ENCODE measurements around the gene KCNQ1.
"Not testable (repeated sequence)": the region's sequence is repeated elsewhere in the genome, so short reads cannot be mapped to it uniquely, and the experiment has no call there.

The KCNQ1 gene

DNA sequence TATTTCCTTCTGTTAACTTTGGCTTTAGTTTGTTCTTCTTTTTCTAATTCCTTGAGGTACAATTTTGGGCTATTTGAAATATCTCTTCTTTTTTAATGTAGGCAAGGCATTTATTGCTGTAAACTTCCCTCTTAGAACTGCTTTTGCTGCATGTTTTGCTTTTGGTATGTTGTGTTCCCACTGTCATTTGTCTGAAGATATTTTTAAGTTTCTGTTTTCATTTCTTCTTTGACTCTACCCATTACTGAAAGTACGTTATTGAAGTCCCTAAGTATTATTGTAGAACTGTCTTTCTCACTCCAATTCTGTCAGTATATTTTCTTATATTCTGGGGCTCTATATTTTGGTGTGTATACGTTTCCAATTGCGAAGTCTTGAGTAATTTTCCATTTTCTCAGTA lies 177.1 kb downstream of the KCNQ1 start:
- in situ Hi-C loops (cut with MboI; ENCODE audit: low sequenced_read_pairs): no loop called here

DNA sequence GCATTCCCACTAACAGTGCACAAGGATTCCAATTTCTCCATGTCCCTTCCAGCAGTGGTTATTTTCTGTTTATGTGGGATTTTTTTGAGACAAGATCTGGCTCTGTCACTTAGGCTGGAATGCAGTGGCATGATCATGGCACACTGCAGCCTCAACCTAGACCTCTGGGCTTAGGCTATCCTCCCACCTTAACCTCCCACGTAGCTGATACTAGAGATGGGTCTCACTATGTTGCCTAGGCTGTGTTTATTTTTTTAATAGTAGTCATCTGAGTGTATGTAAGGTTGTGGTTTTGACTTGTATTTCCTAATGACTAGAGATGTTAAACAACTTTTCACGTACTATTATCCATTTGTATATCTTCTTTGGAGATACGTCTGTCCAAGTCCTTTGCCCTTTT lies 180.4 kb downstream of the KCNQ1 start:
- in situ Hi-C loops (cut with MboI; ENCODE audit: low sequenced_read_pairs): no loop called here

DNA sequence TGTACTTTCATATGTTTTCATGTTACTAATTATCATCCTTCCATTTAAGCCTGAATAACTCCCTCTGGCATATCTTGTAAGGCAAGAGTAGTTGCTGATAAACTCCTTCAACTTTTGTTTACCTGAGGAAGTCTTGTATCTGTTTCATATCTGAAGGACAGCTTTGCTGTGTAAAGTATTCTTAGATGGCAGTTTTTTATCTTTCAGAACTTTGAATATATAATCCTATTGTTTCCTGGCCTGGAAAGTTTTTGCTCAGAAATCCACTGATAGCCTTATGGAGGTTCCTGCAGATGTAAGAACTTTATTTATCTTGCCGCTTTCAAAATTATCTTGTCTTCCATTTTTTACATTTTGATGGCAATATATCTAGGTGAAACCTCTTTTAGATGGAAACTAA lies 185.9 kb downstream of the KCNQ1 start:
- in situ Hi-C loops (cut with MboI; ENCODE audit: low sequenced_read_pairs): no loop called here

DNA sequence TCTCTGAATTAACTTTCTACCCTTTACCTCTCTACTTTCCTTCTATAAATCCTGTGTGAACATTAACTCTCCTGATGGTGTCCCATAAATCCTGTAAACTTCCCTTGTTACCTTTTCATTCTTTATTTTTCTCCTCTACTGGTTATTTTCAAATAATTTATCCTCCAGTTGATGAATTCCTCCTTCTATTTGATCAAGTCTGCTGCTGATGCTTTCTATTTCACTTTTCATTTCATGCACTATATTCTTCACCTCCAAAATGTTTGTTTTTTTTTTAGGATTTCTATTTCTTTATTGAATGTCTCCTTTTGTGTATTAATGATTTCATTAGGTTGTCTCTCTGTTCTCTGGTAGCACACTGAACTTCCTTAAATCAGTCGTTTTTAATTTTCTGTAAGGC lies 186.4 kb downstream of the KCNQ1 start:
- in situ Hi-C loops (cut with MboI; ENCODE audit: low sequenced_read_pairs): no loop called here

DNA sequence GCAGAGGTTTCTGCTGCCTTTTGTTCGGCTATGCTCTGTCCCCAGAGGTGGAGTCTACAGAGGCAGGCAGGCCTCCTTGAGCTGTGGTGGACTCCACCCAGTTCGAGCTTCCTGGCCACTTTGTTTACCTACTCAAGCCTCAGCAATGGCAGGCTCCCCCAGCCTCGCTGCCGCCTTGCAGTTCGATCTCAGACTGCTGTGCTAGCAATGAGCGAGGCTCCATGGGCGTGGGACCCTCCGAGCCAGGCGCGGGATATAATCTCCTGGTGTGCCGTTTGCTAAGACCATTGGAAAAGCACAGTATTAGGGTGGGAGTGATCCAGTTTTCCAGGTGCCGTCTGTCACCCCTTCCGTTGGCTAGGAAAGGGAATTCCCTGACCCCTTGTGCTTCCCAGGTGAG lies 195.0 kb downstream of the KCNQ1 start:
- in situ Hi-C loops (cut with MboI; ENCODE audit: low sequenced_read_pairs): not testable (repeated sequence)

DNA sequence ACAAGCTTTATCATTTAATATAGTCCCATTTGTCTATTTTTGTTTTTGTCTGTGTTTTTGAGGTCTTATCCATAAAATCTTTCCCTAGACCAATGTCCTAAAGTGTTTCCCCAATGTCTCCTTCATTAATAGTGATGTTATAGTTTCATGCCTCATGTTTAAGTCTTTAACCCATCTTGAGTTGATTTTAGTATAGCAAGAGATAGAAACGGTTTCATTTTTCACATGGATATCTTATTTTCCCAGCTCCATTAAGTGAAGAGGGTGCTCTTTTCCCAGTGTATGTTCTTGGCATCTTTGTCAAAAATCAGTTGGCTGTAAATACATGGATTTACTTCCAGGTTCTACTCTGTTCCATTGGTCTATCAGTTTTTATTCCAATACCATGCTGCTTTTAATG lies 196.8 kb downstream of the KCNQ1 start:
- in situ Hi-C loops (cut with MboI; ENCODE audit: low sequenced_read_pairs): no loop called here

DNA sequence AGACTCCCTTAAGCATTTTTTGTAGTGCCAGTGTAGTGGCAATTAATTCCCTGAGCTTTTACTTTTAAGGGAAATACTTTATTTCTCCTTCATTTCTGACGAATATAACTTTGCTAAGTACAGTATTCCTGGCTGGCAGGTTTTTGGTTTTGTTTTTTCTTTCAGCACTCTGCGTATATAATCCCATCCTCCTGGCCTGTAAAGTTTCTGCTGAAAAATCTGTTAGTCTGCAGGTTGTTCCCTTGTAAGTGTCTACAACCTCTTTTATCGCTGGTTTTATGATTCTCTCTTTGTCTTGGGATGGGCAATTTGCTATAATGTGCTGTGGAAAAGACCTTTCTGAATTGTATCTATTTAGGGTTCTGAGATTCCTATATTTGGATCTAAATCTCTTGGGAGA lies 198.9 kb downstream of the KCNQ1 start:
- in situ Hi-C loops (cut with MboI; ENCODE audit: low sequenced_read_pairs): no loop called here

DNA sequence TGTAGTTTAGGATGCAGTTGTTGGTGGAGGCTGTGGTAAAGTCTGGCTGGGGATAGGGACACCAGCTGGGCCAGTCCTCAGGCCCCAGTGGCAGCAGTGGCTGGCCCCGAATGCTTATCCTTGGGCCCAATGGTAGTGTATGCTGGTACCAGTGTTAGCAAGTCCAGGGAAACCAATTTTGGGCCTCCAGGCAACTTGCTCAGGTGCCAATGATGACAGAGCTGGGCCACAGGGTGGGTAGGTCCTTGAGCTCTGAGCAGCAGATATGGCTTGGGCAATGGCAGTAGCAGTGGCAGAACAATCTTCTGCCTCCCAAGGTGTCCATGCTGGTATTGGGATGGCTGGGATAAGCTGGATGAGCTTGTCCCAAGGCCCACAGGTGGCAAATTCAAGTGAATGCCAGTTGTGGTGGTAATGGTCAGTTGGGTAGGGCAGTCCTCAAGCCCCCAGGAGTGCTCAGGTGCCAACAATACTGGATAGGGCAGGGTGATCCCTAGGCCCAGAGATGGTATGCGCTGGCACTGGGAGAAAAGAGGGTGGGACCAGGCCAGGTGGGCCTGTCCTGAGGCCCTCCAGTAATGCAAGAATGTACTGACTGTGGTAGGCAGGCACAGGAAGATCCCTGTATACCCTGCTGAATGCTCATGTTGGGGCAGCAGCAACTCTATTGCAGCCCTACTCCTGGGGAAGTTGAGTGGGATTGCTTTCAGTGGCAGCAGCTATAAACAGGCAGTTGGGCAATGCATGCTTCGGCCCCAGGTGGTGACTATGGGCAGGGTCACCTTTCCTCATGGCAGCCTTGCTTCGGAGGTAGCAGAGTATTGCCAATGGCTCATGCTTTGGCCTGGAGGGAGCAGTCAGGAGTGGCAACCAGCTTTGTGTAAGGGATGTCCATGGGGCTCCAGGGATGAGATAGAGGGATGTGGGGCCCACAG lies 200.3 kb downstream of the KCNQ1 start:
- in situ Hi-C loops (cut with MboI; ENCODE audit: low sequenced_read_pairs): no loop called here

DNA sequence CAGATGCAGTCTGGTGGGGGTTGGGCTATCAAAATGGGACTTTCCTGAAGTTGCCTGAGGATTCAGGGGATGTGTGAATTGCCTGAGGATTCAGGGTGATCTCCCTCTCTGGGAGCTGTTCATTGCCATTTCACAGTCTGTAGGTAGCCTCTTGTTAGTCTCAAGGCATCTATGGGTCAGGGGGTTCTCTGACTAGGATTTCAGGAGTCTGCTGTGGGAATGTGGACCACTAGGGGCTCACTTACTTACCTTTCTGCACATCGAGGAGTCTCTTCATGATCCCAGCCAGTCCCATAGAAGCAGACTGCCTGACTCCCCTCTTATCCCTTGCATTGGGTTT lies 200.9 kb downstream of the KCNQ1 start:
- in situ Hi-C loops (cut with MboI; ENCODE audit: low sequenced_read_pairs): no loop called here

DNA sequence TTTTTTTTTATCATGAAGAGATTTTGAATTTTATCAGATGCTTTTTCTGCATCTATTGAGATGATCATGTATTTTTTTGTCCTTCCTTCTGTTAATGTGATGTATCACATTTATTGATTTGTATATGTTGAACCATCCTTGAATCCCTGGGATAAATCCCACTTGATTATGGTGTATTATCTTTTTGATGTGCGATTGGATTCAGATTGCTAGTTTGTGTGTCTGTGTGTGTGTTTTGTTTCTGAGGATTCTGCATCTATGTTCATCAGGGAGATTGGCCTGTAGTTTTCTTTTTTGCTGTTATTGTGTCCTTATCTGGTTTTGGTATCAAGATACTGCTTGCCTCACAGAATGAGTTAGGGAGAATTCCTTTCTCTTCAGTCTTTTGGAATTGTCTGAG lies 202.4 kb downstream of the KCNQ1 start:
- in situ Hi-C loops (cut with MboI; ENCODE audit: low sequenced_read_pairs): no loop called here

DNA sequence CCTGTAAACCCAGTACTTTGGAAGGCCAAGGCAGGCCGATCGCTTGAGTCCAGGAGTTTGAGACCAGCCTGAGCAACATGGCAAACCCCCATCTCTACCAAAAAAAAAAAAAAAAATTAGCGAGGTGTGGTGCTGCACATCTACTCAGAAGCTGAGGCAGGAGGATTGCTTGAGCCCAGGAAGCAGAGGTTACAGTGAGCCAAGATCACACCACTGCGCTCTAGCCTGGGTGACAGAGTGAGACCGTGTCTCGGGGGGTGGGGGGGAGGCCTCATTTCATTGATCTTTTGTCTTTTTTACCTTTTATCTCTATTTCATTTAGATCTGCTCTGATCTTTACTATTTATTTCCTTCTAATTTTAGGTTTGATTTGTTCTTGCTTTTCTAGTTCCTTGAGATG lies 203.1 kb downstream of the KCNQ1 start:
- in situ Hi-C loops (cut with MboI; ENCODE audit: low sequenced_read_pairs): no loop called here

DNA sequence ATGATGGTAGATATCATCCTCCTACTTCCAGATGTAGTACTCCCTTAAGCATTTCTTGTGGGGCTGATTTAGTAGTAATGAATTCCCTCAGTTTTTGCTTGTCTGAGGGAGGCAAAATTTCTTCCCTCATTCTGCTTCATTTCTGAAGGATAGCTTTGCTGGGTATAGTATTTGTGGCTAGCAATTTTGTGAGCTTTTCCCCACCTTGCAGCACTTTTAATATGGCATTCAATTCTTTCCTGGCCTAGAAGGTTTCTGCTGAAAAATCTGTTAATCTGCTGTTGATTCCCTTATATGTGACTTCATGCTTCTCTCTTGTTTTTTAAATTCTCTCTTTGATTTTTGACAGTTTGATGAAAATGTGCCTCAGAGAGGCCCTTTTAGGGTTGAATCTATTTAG lies 204.6 kb downstream of the KCNQ1 start:
- in situ Hi-C loops (cut with MboI; ENCODE audit: low sequenced_read_pairs): no loop called here

DNA sequence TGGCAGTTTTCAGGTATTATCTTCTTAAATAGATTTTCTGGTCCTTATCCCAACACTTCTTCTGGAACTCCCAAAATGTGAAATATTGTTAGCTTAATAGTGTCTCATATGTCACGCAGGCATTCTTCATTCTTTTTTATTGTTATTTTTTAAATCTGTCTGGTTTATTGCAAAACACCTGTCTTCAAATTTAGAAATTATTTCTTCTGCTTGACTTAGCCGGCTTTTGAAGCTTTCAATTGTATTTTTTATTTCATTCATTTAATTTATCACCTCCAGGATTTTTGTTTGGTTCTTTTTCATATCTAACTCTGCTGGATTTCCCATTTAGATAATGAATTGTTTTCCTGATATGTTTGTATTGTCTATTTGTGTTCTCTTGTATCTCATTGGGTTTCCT lies 205.0 kb downstream of the KCNQ1 start:
- in situ Hi-C loops (cut with MboI; ENCODE audit: low sequenced_read_pairs): no loop called here

DNA sequence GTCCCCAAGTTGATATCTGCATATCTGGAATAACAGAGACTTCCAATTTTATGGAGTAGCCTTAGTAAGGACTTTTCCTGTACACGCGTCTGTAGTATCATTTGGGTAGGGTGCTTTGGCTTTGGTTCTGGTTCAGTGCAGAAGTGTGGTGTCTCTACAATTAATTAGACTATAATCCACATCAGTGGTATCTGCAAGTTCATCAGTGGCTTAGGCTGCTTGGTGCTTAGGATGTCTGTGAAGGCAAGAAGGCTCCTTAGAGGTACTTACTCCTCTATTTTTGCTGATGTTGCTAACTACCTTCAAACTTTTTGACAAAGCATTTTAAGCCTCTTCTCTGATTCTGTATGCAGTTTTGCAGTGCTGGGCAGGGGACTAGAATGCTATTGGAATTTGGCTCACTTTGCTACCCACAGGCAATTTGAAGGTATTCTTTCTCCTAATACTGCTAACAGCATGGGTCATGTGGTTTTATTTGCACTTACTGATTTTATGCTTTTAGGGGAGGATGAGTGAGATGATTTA lies 205.6 kb downstream of the KCNQ1 start:
- in situ Hi-C loops (cut with MboI; ENCODE audit: low sequenced_read_pairs): no loop called here

DNA sequence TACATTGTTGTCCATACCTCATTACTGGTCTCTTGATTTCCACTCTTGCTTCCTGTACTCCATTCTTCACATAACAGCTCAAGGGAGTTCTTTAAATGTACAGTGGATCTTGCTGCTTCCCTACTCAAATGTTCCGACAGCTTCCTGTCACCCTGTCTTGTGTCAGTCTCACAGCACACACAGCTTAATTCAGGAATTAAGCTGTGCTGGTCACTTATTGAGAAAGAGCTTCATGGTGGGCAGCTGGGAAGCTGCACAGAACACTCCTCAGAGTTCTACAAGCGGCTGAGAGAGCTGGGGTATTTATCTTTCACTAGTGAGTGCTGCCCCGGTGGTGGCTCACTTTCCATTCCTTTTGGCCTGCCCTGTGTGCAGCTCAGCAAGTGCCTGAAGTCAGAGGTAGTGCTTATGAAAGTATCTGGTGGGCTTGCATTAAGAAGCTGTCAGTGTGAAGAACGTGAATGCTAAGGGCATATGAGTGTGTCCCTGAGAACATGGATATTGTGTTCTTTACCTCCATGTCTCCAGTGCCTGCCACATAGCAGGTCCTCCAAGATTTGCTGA lies 206.3 kb downstream of the KCNQ1 start:
- in situ Hi-C loops (cut with MboI; ENCODE audit: low sequenced_read_pairs): no loop called here

DNA sequence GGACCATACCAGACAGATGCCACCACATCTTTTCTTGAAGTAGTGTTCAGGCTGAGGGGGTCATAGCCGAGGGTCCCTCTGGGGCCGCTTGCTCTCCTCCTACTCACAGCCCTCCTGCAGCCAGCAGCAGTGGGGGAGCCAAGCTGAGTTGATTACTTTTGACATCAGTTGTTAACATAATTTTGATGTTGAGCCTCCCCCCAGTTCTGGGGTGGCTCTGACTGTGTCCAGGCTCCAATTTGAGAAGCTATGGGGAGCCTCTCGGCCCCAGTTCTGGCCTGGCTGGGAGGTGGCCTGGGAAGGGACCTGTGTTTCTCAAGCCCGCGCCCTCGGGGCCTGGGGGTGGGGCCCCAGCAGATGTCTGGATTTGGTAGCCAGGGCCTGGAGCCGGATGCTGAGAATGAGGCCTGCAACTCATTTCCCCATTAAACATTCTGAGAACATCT lies 207.0 kb downstream of the KCNQ1 start:
- in situ Hi-C loops (cut with MboI; ENCODE audit: low sequenced_read_pairs): no loop called here

DNA sequence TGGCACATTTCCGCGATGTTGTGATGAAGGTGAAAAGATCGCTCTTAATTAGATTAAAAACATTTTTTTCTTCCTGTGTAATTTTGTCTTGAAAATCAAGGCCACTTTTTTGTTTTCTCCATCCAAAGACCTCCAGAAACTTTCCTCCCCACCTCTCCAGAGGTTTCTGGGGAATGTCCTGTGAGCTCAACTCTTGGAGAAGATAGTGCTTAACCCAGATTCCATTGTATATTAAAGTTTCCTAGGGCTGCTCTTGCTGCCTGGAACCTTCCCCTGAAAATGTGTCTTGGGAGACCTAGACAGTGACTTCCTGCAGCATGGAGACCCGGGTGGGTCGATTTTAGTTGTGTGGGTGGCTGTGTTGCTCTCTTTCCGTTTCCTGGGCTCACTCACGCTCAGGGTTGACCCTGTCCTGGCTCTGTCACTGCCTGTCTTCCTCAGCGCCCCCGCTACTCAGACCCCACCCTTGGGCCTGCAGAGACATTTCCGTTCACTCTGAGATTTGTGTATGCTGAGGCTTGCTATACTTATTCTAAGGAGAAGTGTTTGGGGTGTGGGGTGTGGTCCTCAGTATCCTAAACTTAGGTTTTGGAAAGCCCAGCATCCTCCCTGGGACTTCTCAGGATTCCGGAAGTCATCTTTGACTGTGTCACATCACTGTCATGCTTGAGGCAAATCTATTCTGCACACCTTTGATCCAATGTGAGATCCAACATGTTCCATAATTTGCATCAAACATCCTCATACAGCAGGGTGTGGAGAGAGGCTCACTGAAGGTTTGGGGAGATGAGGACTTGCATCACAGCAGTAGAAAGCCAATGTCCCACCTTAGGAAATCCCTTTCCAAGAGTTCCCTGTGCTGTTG lies 207.8 kb downstream of the KCNQ1 start:
- in situ Hi-C loops (cut with MboI; ENCODE audit: low sequenced_read_pairs): no loop called here

DNA sequence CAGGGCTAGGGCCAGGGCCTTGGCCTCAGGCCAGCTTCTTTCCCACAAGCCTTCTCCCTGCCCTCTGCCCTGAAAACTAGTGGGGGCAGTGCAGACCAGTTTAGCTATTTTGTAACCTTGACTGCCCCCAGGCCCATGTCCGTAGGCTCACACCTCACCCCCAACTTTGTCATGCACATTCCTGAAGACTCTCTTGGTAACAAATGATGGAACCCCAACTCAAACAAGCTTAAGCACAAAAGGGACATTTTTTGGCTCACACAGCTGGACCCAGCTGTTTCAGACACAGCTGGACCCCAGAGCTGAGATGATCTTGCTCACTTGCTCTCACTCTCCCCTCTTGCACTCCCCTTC lies 208.4 kb downstream of the KCNQ1 start:
- in situ Hi-C loops (cut with MboI; ENCODE audit: low sequenced_read_pairs): no loop called here

DNA sequence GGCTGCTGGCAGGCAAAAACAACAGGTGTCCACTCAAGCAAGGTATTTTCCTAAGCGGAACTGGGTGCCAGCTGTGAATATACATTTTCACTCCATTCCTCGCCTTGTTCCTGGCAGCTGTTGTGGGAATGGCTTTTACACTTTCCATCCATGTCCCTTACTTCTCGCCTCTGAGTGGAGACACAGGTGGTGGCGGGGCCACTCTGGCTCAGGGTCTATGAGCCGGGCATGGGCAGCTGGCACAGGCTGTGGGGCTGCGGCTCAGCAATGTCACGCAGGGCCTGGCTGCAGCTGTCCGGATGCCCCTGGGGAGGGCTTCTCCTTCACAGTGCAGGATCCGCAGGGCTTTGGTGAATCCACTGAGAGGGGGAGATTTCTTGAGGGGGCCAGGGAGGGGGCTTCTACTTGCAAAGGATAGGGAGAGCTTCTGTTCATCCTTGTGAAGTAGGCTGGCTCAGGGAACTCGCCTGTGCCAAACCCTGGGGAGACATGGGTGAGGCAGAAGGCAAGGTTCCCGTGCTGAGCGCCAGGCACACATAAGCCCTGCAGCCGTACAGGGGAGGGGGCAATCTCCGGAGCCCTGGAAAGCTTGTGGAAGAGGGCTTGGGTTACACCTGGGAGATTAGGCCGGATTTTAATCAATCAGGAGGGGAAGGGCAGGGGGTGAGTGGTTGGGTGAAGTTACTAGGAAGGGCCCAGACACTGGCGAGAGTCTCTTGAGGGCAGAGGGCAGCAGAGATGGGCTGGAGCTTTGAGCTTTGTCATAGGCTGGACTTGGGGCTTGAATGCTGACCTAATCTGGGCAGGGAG lies 209.3 kb downstream of the KCNQ1 start:
- in situ Hi-C loops (cut with MboI; ENCODE audit: low sequenced_read_pairs): no loop called here

DNA sequence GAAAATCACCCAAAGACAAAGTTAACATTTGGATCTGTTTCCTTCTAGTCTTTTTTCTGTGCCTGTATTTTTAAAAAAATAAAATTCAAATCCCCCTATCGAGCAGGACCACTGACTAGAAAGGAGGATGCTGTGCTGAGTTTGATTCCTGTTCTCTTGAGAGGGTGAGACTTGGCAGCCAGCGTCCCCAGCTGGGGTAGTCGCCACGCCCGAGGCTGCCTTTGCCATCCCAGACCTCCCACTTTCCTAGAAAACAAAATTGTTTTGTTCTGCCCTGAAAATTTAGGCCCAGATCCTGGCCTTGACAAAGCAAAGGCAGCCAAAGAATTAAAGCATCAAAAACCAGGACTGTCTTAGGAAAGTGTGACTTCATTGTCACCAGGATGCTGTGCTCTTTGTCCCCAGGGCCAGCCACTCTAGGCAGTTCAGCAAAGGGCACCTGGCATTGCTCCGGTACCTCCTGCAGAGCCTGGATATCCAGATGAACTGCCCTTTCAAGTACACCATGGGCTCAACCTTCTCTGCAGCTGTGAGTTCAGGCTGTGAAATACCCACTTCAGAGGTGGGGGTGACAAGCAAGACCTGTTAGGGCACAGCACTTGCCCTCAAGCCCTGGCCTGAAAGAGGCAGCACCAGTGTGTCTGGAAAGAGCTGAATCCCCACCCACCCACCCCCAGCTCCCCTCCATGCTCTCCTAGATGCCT lies 210.4 kb downstream of the KCNQ1 start:
- in situ Hi-C loops (cut with MboI; ENCODE audit: low sequenced_read_pairs): no loop called here
